Activated T-cell treated with anti-CD3 and anti-CD28 coated beads for 24 hours (primary cell): ENCODE measurements around the gene GNB2.
"Not testable (repeated sequence)": the region's sequence is repeated elsewhere in the genome, so short reads cannot be mapped to it uniquely, and the experiment has no call there.

Experiments
- DNase-seq: peaks from one replicate; pipeline ENCODE4 v3.0.0-alpha.2; 2020; ENCODE audit warnings: low read depth

Gene GNB2

DNA sequence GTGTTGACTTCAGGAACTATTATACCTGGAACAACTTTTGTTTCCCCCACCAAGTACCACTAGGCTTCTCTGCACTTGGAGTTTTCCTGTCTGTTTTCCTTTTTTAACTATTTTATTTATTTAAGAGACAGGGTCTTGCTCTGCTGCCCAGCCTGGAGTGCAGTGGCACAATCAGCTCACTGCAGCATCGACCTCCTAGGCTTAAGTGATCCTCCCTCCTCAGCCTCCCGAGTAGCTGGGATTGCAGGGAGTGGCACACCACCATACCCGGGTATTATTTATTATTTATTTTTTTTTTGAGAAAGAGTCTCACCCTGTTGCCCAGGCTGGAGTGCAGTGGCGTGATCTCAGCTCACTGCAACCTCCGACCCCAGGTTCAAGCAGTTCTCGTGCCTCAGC lies 22.6 kb downstream of the GNB2 start:
- no peak for DNase-seq

DNA sequence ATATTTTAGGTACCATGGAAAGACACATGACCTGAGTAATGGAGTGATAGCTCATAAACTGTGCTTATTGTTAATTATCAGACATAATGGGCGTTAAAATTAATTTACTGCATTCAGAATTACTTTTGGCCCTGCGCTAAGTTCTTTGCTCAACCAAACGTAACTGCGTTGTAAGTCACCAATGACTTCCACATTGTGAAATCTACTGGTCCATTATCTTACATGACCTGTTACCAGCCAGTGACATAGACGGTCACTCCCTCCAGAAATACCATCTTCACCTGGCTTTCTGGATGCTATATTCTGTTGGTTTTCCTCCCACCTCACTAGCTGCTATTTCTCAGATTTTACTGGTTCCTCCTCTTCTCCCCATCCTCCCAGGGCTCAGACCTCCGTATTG lies 25.5 kb downstream of the GNB2 start:
- DNase-seq = no peak

DNA sequence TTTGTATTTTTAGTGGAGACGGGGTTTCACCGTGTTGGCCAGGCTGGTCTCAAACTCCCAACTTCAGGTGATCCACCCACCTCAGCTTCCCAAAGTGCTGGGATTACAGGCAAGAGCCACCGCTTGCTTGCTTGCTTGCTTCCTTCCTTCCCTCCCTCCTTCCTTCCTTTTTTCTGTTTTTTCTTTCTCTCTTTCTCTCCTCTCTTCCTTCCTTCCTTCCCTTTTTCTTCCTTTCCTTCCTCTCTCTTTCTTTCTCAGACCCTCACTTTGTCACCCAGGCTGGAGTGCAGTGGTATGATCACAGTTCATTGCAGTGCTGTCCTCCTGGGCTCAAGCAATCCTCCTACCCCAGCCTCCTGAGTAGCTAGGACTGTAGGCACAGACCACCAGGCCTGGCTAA lies 27.5 kb downstream of the GNB2 start:
- not testable (repeated sequence) for DNase-seq

DNA sequence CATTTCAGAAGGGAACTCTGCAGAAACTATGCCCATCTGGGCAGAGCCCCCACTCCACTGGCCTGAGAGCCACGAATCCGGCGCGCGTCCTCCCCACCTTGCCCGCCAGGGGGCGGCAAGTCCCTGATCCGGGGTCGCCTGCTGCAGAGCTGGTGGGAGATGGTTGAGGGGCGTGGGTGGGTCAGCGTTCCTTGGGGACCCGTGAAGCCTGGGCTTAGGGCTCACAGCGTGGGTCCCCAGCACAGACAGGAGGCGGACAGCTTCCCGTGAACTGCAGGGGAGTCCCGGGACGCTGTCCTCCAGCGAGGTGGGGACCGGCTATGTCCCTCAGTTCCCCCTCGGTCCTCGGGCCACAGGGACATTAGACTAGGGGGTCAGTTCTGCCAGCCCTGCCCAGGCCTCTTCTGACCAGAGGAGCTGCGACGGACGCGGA lies 31.8 kb downstream of the GNB2 start:
- peak; percentile 76 for DNase-seq

DNA sequence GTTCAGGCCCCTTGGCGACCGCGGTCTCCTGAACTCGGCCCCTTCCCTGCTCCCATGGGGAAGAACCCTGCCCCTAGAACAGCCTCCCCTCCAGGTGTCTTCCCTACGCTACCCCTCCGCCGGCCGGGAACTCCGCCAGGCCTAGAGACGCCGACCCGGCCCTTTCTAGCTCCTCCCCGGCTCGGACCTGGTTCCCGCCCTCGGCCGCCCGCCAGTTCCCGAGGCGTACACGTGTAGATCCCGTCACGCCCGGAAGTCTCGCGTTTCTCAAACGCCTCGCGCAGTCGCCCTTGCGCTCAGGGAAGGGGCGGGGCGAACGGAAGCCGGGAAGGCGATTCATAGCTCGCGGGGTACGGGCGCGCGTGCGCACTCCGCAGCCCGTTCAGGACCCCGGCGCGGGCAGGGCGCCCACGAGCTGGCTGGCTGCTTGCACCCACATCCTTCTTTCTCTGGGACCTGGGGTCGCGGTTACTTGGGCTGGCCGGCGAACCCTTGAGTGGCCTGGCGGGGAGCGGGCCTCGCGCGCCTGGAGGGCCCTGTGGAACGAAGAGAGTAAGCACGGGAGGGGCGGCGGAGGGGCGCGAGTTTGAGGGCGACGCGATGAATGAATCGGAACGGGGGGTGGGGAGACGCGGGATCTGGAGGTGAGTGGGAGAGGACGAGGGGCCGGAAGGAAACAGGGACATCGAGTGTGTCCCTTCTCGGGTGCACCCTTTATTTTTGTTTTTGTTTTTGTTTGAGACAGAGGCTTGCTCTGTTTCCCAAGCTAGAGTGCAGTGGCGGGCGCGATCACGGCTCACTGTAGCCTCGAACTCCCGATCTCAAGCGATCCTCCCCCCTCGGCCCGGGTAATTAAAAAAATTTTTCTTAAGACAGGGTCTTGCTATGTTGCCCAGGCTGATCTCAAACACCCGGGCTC lies 32.5 kb downstream of the GNB2 start, which contains the start of gene POP7:
Gene POP7, plus strand, starts transcription at position 369 of the 919 bp plus-strand sequence. CDS start 710 bp downstream, outside the sequence.
- DNase-seq = peak; percentile 99

DNA sequence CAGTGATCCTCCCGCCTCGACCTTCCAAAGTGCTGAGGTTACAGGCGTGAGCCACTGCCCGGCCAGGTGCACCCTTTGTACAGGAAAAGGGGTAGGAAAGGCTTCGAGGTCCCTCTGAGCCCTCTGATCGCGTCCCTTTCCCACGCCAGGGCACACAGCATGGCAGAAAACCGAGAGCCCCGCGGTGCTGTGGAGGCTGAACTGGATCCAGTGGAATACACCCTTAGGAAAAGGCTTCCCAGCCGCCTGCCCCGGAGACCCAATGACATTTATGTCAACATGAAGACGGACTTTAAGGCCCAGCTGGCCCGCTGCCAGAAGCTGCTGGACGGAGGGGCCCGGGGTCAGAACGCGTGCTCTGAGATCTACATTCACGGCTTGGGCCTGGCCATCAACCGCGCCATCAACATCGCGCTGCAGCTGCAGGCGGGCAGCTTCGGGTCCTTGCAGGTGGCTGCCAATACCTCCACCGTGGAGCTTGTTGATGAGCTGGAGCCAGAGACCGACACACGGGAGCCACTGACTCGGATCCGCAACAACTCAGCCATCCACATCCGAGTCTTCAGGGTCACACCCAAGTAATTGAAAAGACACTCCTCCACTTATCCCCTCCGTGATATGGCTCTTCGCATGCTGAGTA lies 33.3 kb downstream of the GNB2 start:
- no peak for DNase-seq

DNA sequence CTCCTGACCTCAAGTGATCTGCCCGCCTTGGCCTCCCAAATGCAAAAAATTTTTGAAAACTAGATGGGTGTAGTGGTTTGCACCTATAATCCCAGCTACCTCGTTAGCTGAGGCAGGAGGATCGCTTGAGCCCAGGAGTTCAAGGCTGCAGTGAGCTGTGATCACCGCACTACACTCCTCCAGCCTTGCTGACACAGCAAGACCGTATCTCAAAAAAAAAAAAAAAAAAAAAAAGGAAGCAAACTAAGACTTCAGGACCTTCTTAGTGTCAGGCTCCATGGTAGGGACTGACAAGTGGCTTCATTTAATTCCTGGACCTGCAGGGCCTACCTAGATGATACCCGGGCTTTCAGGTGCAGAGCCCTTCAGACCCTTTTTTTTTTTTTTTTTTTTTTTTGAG lies 34.9 kb downstream of the GNB2 start:
- DNase-seq = no peak

DNA sequence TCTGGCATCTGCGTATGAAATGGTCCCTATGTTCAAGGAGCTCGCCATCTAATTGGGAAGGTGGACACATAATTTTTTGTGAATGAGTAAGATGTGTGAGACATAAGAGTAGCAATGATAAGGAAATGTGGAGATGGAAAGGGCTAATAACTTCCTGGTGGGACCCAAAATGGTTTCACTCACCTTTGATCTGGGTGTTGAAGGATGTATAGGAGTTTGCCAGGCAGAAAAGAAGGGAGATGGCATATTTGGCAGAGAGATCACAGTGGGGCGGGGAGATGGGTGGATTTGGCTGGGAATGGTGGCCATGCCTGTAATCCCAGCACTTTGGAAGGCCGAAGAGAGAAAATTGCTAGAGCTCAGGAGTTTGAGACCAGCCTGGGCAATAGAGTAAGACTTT lies 36.9 kb downstream of the GNB2 start:
- DNase-seq = no peak

DNA sequence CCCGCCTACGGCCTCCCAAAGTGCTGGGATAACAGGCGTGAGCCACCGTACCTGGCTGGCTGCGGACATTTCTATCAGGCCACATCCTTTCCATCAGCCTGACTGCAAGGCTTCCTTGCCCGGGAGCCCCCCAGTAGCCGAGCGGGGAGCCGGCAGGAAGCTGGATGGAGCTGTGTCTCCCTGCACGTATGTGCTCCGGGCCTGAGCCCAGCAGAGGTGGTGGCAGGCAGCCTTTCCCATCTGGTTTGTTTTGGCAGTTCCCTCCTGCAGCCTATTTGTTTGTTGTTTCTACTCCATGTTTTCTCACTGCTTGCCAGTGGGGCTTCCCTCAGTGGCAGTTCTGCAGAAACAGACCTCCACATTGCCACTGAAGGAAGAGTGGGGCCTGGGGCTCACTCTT lies 37.8 kb downstream of the GNB2 start:
- DNase-seq = no peak

DNA sequence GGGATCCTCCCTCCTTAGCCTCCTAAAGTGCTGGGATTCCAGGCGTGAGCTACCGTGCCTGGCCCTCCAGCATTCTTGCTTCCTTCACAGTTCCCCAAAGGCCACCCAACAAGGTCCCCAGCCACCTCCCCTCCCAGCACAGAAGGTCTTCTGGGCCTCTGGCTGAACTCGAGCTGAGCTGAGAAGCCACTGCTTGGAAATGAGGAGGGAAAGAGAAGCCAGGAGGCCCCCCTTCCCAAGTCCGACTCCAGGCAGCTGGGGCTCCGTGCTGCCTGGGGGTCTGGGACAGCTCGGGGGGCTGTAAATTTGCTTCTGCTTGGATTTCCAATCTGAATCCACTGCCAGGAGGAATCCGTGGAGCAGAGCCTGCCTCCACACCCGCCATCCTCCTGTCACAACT lies 41.2 kb downstream of the GNB2 start:
- no peak for DNase-seq

DNA sequence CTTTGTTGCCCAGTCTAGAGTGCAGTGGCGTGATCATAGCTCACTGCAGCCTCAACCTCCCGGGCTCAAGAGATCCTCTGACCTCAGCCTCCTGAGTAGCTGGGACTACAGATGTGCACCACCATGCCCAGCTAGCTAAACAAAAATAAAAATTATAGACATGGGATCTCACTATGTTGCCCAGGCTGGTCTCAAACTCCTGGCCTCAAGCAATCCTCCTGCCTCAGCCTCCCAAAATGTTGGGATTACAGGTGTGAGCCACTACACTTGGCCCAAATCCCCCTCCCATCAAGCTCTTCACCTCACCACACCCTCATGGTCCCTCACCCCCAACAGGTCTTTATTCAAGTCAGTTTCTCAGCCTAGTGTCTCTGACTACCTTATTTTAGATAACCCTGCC lies 43.5 kb downstream of the GNB2 start:
- not testable (repeated sequence) for DNase-seq

DNA sequence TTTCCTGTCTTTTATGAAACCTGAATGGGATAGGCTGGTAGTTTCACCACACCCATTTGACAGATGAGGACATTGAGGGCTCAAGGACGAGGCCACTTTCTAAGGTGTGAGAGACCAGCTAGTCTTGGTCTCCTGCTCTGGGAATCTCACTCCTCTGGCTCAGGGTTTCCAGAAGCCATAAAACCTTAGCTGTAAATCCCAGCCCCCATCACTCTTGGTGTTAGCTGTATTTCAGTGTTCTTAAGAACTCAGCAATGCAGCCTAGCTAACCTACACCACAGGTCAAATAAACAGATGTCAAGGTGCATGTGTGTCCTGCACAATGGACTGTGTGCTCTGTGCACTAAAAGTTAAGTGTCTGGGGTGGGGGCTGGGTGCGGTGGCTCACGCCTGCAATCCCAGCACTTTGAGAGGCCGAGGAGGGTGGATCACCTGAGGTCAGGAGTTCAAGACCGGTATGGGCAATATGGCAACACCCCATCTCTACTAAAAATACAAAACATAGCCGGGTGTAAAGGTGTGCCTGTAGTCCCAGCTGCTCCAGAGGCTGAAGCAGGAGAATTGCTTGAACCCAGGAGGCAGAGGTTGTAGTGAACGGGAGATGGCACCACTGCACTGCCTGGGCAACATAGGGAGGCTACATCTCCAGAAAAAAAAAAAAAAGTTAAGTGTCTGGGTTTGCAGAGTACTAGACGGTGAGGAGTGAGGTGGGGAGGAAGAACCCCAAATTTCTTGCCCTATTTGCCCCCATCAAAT lies 46.2 kb downstream of the GNB2 start:
- no peak for DNase-seq

DNA sequence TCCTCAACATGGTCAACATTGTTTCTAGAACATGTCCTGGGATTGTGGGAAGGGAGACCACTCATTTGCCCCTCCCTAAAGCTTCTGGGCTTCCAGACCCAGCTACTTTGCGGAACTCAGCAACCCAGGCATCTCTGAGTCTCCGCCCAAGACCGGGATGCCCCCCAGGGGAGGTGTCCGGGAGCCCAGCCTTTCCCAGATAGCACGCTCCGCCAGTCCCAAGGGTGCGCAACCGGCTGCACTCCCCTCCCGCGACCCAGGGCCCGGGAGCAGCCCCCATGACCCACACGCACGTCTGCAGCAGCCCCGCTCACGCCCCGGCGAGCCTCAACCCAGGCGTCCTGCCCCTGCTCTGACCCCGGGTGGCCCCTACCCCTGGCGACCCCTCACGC lies 46.7 kb downstream of the GNB2 start, which contains the start of gene EPO:
Gene EPO, plus strand, starts transcription at position 190 of the 392 bp plus-strand sequence. CDS start 513 bp downstream, outside the sequence.
- no peak for DNase-seq

DNA sequence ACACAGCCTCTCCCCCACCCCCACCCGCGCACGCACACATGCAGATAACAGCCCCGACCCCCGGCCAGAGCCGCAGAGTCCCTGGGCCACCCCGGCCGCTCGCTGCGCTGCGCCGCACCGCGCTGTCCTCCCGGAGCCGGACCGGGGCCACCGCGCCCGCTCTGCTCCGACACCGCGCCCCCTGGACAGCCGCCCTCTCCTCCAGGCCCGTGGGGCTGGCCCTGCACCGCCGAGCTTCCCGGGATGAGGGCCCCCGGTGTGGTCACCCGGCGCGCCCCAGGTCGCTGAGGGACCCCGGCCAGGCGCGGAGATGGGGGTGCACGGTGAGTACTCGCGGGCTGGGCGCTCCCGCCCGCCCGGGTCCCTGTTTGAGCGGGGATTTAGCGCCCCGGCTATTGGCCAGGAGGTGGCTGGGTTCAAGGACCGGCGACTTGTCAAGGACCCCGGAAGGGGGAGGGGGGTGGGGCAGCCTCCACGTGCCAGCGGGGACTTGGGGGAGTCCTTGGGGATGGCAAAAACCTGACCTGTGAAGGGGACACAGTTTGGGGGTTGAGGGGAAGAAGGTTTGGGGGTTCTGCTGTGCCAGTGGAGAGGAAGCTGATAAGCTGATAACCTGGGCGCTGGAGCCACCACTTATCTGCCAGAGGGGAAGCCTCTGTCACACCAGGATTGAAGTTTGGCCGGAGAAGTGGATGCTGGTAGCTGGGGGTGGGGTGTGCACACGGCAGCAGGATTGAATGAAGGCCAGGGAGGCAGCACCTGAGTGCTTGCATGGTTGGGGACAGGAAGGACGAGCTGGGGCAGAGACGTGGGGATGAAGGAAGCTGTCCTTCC lies 47.3 kb downstream of the GNB2 start:
- no peak for DNase-seq

DNA sequence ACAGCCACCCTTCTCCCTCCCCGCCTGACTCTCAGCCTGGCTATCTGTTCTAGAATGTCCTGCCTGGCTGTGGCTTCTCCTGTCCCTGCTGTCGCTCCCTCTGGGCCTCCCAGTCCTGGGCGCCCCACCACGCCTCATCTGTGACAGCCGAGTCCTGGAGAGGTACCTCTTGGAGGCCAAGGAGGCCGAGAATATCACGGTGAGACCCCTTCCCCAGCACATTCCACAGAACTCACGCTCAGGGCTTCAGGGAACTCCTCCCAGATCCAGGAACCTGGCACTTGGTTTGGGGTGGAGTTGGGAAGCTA lies 47.9 kb downstream of the GNB2 start:
- no peak for DNase-seq

DNA sequence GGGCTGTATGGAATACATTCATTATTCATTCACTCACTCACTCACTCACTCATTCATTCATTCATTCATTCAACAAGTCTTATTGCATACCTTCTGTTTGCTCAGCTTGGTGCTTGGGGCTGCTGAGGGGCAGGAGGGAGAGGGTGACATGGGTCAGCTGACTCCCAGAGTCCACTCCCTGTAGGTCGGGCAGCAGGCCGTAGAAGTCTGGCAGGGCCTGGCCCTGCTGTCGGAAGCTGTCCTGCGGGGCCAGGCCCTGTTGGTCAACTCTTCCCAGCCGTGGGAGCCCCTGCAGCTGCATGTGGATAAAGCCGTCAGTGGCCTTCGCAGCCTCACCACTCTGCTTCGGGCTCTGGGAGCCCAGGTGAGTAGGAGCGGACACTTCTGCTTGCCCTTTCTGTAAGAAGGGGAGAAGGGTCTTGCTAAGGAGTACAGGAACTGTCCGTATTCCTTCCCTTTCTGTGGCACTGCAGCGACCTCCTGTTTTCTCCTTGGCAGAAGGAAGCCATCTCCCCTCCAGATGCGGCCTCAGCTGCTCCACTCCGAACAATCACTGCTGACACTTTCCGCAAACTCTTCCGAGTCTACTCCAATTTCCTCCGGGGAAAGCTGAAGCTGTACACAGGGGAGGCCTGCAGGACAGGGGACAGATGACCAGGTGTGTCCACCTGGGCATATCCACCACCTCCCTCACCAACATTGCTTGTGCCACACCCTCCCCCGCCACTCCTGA lies 49.1 kb downstream of the GNB2 start:
- no peak for DNase-seq

DNA sequence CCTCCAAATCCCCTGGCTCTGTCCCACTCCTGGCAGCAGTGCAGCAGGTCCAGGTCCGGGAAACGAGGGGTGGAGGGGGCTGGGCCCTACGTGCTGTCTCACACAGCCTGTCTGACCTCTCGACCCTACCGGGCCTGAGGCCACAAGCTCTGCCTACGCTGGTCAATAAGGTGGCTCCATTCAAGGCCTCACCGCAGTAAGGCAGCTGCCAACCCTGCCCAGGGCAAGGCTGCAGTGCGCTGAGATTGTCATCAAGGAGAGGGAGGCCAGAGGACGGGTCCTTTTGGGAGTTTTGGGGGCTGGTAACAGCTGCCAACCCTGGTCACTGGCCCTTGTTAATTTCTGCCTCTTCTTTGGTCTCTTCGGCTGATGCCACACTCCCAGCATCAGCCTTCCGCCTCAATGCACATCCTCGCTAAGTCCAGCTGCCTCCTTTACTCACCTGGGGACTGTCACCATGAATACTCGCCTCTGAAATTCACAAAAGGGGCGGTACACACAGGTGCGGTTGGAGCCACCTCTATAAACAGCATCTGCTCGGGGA lies 50.3 kb downstream of the GNB2 start:
- DNase-seq = no peak

DNA sequence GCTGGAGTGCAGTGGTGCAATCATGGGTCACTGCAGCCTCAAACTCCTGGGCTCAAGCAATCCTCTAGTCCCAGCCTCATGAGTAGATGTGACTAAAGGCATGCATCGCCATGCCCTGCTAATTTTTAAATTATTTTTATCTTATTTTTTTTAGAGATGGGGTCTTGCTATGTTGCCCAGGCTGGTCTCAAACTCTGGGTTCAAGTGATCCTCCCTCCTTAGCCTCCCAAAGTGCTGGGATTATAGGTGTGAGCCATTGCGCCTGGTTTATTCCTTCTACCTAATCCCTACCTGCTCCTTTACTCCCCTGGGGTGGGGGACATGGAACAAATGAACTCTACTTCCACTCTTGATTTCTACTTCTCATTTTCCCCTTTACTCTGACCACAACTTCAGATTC lies 50.8 kb downstream of the GNB2 start:
- DNase-seq = not testable (repeated sequence)

DNA sequence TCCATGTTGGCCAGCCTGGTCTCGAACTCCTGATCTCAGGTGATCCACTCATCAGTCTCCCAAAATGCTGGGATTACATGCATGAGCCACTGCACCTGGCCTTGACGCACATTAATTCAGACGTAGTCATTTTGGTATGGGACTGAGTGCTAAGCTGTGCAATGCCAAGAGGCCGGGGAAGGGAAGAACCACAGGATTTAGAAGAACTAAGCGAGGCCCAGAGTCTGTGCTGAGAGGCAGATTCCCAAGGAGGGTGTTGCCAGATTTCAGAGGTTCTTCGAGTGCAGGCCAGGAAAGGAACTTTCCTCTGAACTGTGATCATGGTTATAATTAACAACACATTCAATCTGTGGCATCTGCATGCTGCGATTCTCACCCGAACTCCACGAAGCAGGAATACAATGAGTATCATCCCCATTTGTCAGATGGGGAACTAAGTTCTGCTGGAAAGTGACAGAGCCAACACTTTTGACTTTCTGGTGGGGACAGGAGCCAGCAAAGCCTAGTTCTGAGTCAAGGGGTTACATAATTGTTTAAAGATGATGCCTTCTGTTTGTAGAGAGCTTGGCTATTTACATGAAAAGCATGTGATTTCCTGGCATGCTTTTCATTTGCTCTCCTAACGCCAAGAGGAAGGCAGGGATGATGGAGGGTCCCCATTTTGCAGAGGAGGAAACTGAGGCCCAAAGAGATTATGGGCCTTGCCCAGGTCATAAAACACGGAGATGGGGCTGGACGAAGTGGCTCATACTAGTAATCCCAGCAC lies 53.6 kb downstream of the GNB2 start:
- no peak for DNase-seq

DNA sequence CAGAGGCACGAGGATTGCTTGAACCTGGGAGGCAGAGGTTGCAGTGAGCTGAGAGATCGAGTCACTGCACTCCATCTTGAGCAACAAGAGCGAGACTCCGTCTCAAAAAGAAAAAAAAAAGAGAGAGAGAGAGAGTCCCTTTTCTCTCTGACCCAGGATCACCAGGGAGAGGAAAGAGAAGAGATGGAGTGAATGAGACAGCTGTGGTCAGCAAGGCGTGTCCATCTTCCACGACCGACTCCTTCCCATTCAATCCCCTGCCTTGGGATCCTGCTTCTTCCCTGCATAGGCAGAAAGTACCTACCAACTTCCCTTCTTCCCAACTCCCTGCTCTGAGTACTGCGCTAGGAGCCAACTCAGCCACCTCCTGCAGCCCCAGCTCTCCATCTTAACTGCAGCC lies 54.7 kb downstream of the GNB2 start:
- no peak for DNase-seq
